Cardiac muscle cell (in vitro differentiated cells and primary cell): ENCODE data around the gene CHST8. TPM values are rescaled to one million over a fixed set of nuclear protein-coding genes. Genes with fewer than 3 reads are reported as not detected.

Experiments
- DNase-seq, 2 donors: peaks; one replicate each; pipeline versions ENCODE4 v3.0.0 to v3.0.0-alpha.2; 2010 to 2017; ENCODE audit warnings: low read depth in 1 of 2, low spot score in 1 of 2
- H3K27ac ChIP-seq: fragments of 200-600 bp; sonication (generic); 2 replicates; pipeline ENCODE4 v1.5.1; 2016
- H3K27me3 ChIP-seq: fragments of 200-600 bp; sonication (generic); 2 replicates; pipeline ENCODE4 v1.6.0; 2016; ENCODE audit warnings: control low read depth
- H3K36me3 ChIP-seq: fragments of 200-600 bp; sonication (generic); 2 replicates; pipeline ENCODE4 v1.5.1; 2016; ENCODE audit warnings: control low read depth
- H3K4me1 ChIP-seq: fragments of 200-600 bp; sonication (generic); 2 replicates; pipeline ENCODE4 v1.8.1; 2017; ENCODE audit warnings: low read depth, mild to moderate bottlenecking, mixed run types
- H3K4me3 ChIP-seq: fragments of 200-600 bp; sonication (generic); 2 replicates; pipeline ENCODE4 v1.5.1; 2016; ENCODE audit warnings: mild to moderate bottlenecking
- H3K9me3 ChIP-seq: fragments of 200-600 bp; sonication (generic); 2 replicates; pipeline ENCODE4 v1.5.1; 2017; ENCODE audit warnings: low read depth, mild to moderate bottlenecking, control low read depth
- polyA plus RNA-seq: library from polyadenylated mRNA; unstranded; fragments of >200 nt; fragmentation: Nextera tagmentation; extraction: Ambion mirVana; gene quantifications from 2 replicates; pipeline ENCODE4 v1.2.1, GENCODE V29; 2016
- total RNA-seq: library from RNA; depleted of rRNA; stranded (reverse); fragments of >200 nt; gene quantifications from 2 replicates; pipeline ENCODE4 v1.2.3, GENCODE V29; 2016
- TF ChIP-seq, protein P1 (sequence below): IDR thresholded peaks from 2 replicates; pipeline ENCODE4 v1.5.1; 2012; ENCODE audit warnings: low read depth, mild to moderate bottlenecking, low read length

CHST8 gene
- total and polyA plus RNA-seq, 2 experiments from 2014 or later, result 0.84 to 0.89 TPM

DNA sequence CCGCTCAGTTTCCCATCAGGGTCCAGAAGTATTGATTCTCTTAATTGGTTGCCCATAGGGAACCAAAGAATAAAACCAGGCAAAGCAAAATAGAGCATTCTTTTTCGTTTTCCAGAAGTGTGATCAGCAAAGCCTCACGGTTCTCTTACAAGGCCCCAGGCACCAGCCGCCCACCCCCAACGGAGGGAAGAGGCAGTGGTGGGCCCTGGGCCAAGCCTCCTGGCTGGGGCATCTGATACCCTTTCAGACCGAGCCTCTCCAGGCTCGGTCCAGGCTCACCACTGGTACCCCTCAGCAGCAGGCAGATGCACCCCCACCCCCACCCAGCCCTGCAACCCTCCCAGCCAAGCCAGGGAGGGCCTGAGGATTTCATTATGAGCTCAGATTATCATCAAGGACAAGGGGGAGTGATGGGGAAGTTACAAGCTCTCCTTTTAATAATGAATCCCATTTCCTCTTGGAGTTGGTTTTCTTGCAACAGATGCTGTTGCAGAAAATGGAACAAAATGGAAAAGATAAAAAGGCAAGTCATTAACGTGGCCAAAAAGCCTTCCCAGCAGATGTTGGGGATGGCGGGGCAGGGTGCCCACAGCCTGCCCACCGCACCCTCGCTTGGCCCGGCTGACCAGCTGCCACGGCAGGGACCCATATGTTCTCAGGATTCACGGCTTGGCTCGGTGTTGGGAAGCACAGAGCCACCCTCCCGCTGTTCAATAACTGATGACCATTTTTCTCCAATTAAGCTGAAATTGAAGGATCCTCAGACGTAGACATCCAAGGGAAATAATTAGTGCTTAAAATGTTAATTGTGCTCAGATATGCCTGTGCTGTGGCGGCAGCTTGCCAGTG lies 129.1 kb downstream of the CHST8 start:
- DNase-seq, result no peak
- H3K9me3 ChIP-seq, result no peaks in the 10 kb centered on the region
- no peaks in the 10 kb centered on the region for H3K27me3 ChIP-seq
- H3K27ac ChIP-seq, result no peak overlapping the region
- no peaks in the 10 kb centered on the region for H3K4me1 ChIP-seq
- H3K4me3 ChIP-seq, result no peak overlapping the region
- no peaks in the 10 kb centered on the region for H3K36me3 ChIP-seq
- TF ChIP-seq, protein P1, sequence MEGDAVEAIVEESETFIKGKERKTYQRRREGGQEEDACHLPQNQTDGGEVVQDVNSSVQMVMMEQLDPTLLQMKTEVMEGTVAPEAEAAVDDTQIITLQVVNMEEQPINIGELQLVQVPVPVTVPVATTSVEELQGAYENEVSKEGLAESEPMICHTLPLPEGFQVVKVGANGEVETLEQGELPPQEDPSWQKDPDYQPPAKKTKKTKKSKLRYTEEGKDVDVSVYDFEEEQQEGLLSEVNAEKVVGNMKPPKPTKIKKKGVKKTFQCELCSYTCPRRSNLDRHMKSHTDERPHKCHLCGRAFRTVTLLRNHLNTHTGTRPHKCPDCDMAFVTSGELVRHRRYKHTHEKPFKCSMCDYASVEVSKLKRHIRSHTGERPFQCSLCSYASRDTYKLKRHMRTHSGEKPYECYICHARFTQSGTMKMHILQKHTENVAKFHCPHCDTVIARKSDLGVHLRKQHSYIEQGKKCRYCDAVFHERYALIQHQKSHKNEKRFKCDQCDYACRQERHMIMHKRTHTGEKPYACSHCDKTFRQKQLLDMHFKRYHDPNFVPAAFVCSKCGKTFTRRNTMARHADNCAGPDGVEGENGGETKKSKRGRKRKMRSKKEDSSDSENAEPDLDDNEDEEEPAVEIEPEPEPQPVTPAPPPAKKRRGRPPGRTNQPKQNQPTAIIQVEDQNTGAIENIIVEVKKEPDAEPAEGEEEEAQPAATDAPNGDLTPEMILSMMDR, result no peak

DNA sequence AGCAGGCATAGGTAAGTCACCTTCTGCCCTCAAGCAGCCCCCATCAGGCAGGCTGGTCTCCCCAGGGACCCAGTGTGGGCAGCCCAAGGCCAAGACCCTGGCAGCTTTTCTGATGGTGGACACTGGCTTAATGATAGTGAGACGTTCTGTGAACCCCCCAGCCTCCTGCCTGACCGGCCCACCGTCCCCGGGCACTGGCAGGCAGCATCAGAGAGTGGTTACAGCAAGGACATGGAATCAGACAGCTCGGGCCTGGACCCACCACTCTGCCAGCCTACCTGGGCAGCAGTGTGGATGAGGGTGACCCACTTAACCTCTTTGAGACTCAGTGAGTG lies 129.7 kb downstream of the CHST8 start:
- H3K27me3 ChIP-seq, result no peaks in the 10 kb centered on the region
- H3K4me1 ChIP-seq, result no peaks in the 10 kb centered on the region
- TF ChIP-seq, protein P1, result no peak
- no peak for DNase-seq
- H3K27ac ChIP-seq, result no peak overlapping the region
- H3K36me3 ChIP-seq, result no peaks in the 10 kb centered on the region
- H3K4me3 ChIP-seq, result no peak overlapping the region
- no peaks in the 10 kb centered on the region for H3K9me3 ChIP-seq

DNA sequence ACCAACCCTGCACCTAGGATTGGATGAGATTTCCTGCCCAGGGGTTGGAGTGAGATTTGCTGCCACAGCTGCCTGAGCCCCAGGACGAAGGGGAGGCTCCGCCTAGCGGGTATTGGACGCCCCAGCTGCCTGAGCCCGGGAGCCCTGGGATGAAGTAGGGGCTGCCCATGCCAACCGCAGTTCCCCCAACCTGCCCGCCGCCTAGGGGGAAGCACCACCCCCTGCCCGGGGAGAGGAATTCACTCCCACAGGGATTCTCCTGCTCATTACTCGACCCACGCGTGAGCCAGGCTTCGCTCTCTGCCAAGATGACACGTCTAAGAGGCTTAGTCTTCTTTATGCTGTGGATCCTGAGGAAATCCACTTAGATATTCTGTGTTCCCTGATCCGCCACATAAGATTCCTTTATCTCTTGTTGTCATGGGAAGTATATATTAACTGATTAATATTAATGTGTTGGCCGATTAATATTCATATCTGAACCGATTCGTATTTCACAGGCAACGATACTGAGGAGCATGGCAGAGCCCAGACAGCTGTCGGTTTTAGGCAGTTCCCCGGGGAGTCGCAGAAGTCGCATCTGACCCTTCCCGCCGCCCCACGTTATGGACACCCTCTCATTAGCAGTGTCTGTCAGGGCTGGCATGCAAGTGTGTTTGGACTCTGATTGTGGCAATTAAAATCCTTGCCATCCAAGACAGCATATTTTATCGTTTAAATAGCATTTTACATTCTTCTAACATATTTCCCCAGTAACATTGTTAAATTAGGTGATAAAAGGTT lies 130.5 kb downstream of the CHST8 start:
- Histone ChIP-seq H3K27me3 (no peaks in the 10 kb centered on the region), H3K4me1 (no peaks in the 10 kb centered on the region)
- DNase-seq, result no peak

DNA sequence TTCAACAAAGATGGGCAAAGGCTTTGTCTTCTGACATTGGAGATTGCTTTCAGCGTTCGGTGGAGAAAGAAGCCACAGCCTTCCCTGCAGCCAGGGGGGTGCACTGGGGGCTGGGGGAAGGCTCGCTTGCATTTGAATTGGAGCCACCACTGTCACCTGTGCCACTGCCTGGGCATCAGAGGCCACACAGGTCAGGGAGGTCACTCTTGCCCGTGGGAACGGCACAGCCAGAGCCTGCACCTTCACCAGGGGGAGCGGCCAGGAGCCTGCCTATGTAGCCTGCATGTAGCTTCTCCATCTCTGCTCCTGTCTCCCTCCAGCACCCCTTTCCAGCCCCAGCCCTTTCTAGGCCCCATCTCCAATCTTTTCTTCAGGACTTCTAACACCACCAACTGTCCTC lies 131.2 kb downstream of the CHST8 start:
- no peaks in the 10 kb centered on the region for H3K36me3 ChIP-seq
- DNase-seq, result no peak
- H3K27ac ChIP-seq, result no peak overlapping the region
- no peaks in the 10 kb centered on the region for H3K4me1 ChIP-seq
- H3K9me3 ChIP-seq, result no peaks in the 10 kb centered on the region
- H3K4me3 ChIP-seq, result no peak overlapping the region
- H3K27me3 ChIP-seq, result no peaks in the 10 kb centered on the region
- TF ChIP-seq, protein P1, result no peak

More for the DNA sequence above, 130.5 kb downstream of the CHST8 start:
- no peaks in the 10 kb centered on the region for H3K9me3 ChIP-seq
- H3K27ac ChIP-seq, result no peak overlapping the region
- no peak overlapping the region for H3K4me3 ChIP-seq
- H3K36me3 ChIP-seq, result no peaks in the 10 kb centered on the region
- TF ChIP-seq, protein P1, result no peak

DNA sequence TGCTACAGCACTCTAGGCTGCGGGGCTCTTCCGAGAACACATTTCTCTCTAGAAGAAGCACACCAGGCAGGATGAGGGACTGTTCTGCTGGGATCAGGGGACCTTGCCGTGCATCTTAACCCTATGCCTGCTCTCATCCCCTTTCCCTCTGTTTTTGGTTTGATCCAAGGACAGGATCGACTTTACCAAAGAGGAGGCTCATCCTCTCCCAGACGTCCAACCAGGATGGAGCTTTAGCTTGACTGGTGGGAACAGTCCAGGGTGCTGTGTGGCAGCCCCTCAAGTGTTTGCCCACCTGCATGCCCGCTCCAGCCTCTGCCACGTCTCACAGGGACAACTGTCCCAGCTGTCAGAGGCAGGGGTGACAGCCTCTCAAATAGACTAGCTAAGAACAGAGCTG lies 132.6 kb downstream of the CHST8 start:
- Histone ChIP-seq H3K4me1 (peaks cover 7% of the 10 kb centered on the region), H3K36me3 (no peaks in the 10 kb centered on the region), H3K4me3 (no peak overlapping the region), H3K27me3 (no peaks in the 10 kb centered on the region), H3K9me3 (no peaks in the 10 kb centered on the region), H3K27ac (no peak overlapping the region)
- TF ChIP-seq, protein P1, result no peak
- DNase-seq, result no peak
